ENCODE results near the gene CYBRD1.
"Not testable (repeated sequence)": the region's sequence is repeated elsewhere in the genome, so short reads cannot be mapped to it uniquely, and the experiment has no call there.

CYBRD1 gene

GRCh38 chr2:171522052-171522787 is at the start of gene CYBRD1:
Gene CYBRD1, plus strand, starts transcription at chr2:171522474. Its CDS starts 72 bp downstream, at chr2:171522546.
- DNase-seq (ENCODE audit: low read depth in 2 of 3, low spot score in 1 of 3): no peak

GRCh38 chr2:171475979-171476378 is 46.3 kb upstream of the CYBRD1 start:
- no peak for DNase-seq (ENCODE audit: low read depth in 2 of 3, low spot score in 1 of 3)

DNA sequence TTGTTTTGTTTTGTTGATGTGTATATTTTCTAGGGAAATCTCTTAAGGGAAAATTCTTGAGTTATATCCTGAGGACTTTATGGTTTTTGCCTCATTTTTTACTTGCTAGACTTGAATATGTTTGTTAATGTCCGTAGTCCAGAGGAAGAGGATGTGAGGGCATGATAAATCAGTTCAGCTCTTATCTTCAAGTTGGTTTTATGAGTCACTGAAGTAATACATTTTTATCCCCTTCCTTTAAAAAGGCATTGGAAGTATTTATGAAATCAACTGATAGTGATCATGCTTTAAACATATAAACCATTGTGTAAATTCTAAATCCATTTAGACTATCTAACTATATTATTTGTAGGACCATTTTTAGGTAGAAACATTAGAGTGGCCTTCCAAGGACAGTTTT is 43.9 kb upstream of the CYBRD1 start:
- DNase-seq (ENCODE audit: low read depth in 2 of 3, low spot score in 1 of 3): no peak

DNA sequence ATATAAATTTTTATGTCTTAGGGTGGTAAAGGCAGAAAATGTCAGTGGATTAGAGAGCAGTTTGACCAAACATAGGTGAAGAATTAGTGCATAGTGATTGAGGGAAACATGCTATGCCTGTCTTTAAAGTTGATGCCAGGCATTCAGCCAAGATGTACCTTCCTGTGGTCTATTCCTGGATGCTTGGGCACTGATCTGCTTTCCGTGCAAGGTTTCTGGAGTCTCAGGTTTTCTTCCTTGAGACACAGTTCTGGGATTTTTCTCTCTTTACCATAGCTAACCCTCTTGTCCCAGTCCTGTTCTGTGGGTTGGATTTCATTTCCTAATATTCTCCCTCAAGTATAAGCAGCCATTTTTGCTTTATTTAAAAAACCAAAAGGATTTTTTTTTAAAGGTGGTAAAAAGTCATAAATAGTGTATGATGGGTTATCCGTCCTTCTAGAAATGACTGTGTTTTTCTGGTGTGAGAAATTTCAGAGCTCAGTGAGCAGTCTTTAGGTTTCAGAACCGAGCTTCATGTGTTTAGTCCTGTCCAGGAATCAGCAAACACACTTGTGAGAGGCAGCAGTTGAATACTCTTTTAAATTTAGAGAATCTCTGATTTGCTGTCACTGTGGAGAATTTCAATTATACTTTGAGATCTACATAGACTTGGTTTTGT is 43.0 kb upstream of the CYBRD1 start:
- no peak for DNase-seq (ENCODE audit: low read depth in 2 of 3, low spot score in 1 of 3)

- DNase-seq (ENCODE audit: low read depth in 2 of 3, low spot score in 1 of 3): no peak
Observed at GRCh38 chr2:171480908-171481307, 41.4 kb upstream of the CYBRD1 start.

DNA sequence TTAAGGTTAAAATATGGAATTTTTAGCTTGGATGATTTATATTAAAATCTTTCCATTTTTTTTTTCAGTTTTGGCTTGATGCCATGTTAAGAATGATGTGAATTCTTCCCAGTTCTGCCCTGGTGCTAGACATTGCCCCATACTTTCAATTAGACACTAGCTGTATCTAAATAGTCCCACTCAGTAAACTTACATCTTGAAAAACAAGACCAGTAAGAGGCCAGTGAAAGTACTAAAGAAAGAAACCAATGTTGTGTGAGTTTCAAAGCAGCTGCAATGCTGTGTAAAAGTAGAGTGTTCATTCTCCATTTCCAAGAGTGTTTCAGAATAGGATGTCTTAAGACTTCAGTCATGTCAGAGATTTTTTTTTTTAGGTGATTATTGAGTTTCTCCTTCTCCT is 40.0 kb upstream of the CYBRD1 start:
- DNase-seq (ENCODE audit: low read depth in 2 of 3, low spot score in 1 of 3): no peak

- no peak for DNase-seq (ENCODE audit: low read depth in 2 of 3, low spot score in 1 of 3)
Observed at GRCh38 chr2:171482877-171483276, 39.4 kb upstream of the CYBRD1 start.

GRCh38 chr2:171483793-171484192 is 38.5 kb upstream of the CYBRD1 start:
- DNase-seq (ENCODE audit: low read depth in 2 of 3, low spot score in 1 of 3): no peak

GRCh38 chr2:171485116-171485515 is 37.2 kb upstream of the CYBRD1 start:
- DNase-seq (ENCODE audit: low read depth in 2 of 3, low spot score in 1 of 3): no peak

DNA sequence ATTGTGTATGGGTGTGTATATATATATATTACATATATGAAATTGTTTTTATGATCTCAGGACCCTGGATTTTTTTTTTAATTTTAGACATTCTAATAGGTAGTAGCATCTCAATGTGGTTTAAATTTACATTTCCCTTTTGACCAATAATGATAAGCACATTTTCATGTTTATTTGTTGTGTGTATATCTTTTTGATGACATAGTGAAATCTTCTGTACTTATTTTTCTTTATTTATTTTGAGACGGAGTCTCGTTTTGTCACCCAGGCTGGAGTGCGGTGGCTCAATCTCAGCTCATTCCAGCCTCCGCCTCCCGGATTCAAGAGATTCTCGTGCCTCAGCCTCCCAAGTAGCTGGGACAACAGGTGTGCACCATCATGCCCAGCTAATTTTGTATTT is 35.1 kb upstream of the CYBRD1 start:
- no peak for DNase-seq (ENCODE audit: low read depth in 2 of 3, low spot score in 1 of 3)

DNA sequence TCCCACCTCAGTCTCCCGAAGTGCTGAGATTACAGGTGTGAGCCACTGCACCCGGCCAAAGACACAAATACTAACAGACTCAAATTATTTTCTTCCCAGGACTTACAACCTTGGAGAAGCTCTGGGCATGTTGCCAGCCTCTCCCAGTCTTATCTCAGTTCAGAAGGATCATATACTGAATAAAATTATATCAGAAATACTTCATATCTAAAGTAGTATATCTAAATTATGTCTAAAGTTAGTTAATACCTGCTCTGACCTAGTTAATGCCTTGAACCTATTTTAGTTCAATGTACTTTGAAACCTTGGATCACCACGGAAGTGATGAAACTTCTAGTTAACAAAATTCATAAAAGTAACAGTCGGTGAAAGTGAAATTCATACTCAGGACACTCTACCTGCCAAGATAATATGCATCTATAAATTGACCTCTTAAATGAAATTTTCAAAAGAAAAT is 34.4 kb upstream of the CYBRD1 start:
- DNase-seq (ENCODE audit: low read depth in 2 of 3, low spot score in 1 of 3): no peak

- no peak for DNase-seq (ENCODE audit: low read depth in 2 of 3, low spot score in 1 of 3)
Observed at GRCh38 chr2:171490577-171490976, 31.7 kb upstream of the CYBRD1 start.

GRCh38 chr2:171491292-171491691 is 31.0 kb upstream of the CYBRD1 start:
- DNase-seq (ENCODE audit: low read depth in 2 of 3, low spot score in 1 of 3): no peak

DNA sequence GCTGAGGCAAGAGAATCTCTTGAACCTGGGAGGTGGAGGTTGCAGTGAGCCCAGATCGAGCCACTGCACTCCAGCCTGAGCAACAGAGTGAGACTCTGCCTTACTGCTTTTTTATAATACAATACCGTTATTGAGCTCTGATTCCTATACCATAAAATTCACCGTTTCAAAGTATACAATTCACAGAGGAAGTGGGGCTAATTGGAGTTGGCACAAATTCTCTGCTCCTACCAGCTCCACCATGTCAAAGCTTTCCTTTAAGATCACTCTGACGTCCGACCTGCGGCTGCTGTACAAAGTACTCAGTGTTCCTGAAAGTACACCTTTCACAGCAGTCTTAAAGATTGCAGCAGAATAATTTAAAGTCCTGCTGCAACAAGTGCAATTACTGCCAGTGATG is 29.6 kb upstream of the CYBRD1 start:
- DNase-seq (ENCODE audit: low read depth in 2 of 3, low spot score in 1 of 3): no peak

GRCh38 chr2:171497664-171498063 is 24.6 kb upstream of the CYBRD1 start:
- not testable (repeated sequence) for DNase-seq (ENCODE audit: low read depth in 2 of 3, low spot score in 1 of 3)

DNA sequence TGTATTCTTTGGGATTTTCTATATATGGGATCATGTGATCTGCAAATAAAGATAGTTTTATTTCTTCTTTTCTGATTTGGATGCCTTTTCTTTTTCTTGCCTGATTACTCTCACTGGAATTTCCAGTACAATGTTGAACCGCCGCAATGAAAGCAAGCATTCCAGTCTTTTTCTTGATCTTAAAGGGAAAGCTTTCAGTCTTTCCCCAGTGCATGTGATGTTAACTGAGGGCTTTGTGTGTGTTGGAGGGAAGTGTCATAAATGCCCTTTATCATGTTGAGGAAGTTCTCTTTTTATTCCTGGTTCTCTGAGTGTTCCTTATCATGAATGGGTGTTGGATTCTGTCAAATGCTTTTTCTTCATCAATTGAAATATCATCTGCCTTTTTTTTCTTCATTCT is 16.9 kb upstream of the CYBRD1 start:
- DNase-seq (ENCODE audit: low read depth in 2 of 3, low spot score in 1 of 3): no peak

- no peak for DNase-seq (ENCODE audit: low read depth in 2 of 3, low spot score in 1 of 3)
Observed at GRCh38 chr2:171509945-171510731, 12.1 kb upstream of the CYBRD1 start.

DNA sequence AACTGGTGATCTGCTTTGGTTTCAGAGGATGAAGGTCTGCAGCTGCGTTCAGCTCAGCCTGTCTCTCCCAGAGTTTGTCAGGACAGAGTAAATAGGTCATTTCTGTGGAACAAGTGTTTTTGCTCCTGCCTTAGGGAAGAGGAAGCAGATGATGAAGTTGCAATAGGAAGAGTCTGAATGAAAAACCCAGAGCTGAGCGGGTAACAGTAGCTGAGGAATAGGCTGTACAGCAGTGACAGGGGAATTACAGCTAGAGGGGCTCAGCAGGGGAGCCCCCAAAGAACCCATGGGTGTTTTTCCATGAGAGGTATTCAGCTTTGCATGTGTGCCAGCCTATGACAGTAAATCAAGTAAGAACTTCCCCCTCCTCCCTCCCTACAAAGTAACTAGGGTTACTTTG is 10.3 kb upstream of the CYBRD1 start:
- no peak for DNase-seq (ENCODE audit: low read depth in 2 of 3, low spot score in 1 of 3)

- no peak for DNase-seq (ENCODE audit: low read depth in 2 of 3, low spot score in 1 of 3)
Observed at GRCh38 chr2:171512683-171513195, 9.5 kb upstream of the CYBRD1 start.

- DNase-seq (ENCODE audit: low read depth in 2 of 3, low spot score in 1 of 3): no peak
Observed at GRCh38 chr2:171513719-171514160, 8.5 kb upstream of the CYBRD1 start.

DNA sequence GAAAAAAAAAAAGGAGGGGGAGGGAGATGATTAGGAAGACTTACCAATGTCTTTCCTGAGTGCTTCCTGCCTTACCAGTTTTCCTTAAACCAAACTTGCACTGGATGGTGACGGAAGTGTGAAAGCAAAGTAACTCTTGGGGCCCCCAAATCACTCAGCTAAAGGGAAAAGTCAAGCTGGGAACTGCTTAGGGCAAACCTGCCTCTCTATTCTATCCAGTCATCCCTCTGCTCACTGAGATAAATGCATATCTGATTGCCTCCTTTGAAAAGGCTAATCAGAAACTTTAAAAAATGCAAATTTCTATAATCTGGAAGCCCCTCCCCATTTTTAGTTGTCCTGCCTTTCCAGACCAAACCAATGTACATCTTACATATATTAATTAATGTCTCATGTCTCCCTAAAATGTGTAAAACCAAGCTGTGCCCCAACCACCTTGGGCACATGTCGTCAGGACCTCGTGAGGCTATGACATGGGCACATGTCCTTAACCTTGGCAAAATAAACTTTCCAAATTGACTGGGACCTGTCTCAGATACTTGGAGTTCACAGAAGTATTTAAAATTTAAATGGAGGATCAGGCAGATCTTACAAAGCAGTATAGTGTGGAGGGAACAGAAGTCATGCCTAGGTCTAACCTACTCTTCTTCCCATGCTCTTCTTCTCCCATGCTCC is 7.2 kb upstream of the CYBRD1 start:
- DNase-seq (ENCODE audit: low read depth in 2 of 3, low spot score in 1 of 3): no peak

All from stimulated activated CD4-positive, alpha-beta T cell treated with anti-CD3 and anti-CD28 coated beads, Interleukin-12 subunit alpha, Interleukin-12 subunit beta, amount 100 ng/mL, for 48 hours (primary cell).